KOPT-K1 (cell line): ENCODE data around the gene PFKFB3.
"Not testable (repeated sequence)": the region's sequence is repeated elsewhere in the genome, so short reads cannot be mapped to it uniquely, and the experiment has no call there.

Experiments used
- H3K27ac ChIP-seq: fragments of 200-600 bp; sonication (generic); 2 replicates; pipeline ENCODE4 v1.5.1; 2016; ENCODE audit warnings: antibody characterized with exemption, mild to moderate bottlenecking, low read depth, low read length; ENCODE audit not compliant: poor library complexity, severe bottlenecking
- H3K36me3 ChIP-seq: fragments of 200-600 bp; sonication (generic); 2 replicates; pipeline ENCODE4 v1.5.1; 2017; ENCODE audit warnings: antibody characterized with exemption, mild to moderate bottlenecking, low read length, moderate library complexity; ENCODE audit not compliant: insufficient read depth
- H3K9me3 ChIP-seq: fragments of 200-600 bp; sonication (generic); 2 replicates; pipeline ENCODE4 v1.5.1; 2017; ENCODE audit warnings: antibody characterized with exemption, low read length, mild to moderate bottlenecking; ENCODE audit not compliant: insufficient read depth, poor library complexity, severe bottlenecking

Gene PFKFB3

GRCh38 chr10:6203331-6204062 is 765 bp downstream of the PFKFB3 start:
- no peaks in the 10 kb centered on the region for H3K9me3 ChIP-seq
- peaks cover 23% of the 10 kb centered on the region; the same call in 1 of the 2 replicates for H3K36me3 ChIP-seq
- peak overlapping the region; percentile 74 for H3K27ac ChIP-seq

DNA sequence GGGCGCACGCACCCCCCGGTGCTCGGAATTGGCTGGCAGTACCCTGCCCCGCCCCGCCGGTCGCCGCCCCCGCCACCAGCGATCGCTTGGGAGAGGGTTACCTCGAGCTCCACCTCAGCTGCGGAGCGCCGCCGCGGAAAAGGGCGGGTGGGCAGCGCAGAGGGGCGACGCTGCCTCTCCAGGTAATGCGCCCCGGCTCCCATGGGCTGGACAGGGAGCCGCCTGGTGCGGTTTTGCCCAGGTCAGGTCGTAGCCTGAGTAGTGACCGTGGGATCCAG is 1.3 kb downstream of the PFKFB3 start:
- Histone ChIP-seq H3K9me3 (no peaks in the 10 kb centered on the region), H3K36me3 (peaks cover 28% of the 10 kb centered on the region; the same call in 1 of the 2 replicates), H3K27ac (peak overlapping the region; percentile 74)

- Histone ChIP-seq H3K27ac (no peak overlapping the region), H3K9me3 (no peaks in the 10 kb centered on the region), H3K36me3 (peaks cover 31% of the 10 kb centered on the region; the same call in 1 of the 2 replicates)
Observed at GRCh38 chr10:6204341-6205191, 1.8 kb downstream of the PFKFB3 start.

DNA sequence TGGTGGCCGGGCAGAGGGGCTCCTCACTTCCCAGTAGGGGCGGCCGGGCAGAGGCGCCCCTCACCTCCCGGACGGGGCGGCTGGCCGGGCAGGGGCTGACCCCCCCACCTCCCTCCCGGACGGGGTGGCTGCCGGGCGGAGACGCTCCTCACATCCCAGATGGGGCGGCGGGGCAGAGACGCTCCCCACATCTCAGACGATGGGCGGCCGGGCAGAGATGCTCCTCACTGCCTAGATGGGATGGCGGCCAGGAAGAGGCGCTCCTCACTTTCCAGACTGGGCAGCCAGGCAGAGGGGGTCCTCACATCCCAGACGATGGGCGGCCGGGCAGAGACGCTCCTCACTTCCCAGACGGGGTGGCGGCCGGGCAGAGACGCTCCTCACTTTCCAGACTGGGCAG is 3.8 kb downstream of the PFKFB3 start:
- H3K36me3 ChIP-seq = peaks cover 37% of the 10 kb centered on the region; the same call in 1 of the 2 replicates
- not testable (repeated sequence) for H3K27ac ChIP-seq, H3K9me3 ChIP-seq

- Histone ChIP-seq H3K36me3 (peaks cover 46% of the 10 kb centered on the region), H3K27ac (no peak overlapping the region), H3K9me3 (no peaks in the 10 kb centered on the region)
Observed at GRCh38 chr10:6207658-6208057, 4.9 kb downstream of the PFKFB3 start.

DNA sequence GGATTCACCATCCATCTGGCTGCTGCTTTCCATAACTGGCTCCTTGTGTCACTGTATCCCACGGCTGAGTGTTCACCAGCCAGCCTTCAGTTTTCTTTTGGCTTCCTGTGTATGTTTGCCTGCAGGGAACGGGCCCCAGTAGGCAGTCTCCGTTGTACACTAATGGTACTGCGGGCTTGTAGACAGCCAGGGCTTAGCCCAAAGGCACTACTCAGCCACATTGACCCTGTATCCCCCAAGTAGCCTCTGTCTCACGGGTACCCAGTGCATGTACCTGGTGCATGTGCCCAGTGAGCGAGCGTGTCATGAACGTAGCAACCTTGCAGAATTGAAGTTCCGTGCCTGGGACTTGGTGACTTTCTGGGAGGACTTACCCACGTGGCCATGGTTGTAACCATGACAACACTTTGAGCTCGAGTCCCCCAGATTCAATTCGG is 6.1 kb downstream of the PFKFB3 start:
- Histone ChIP-seq H3K27ac (no peak overlapping the region), H3K9me3 (no peaks in the 10 kb centered on the region), H3K36me3 (peaks cover 58% of the 10 kb centered on the region)

- Histone ChIP-seq H3K27ac (no peak overlapping the region), H3K9me3 (no peaks in the 10 kb centered on the region), H3K36me3 (peaks cover 72% of the 10 kb centered on the region)
Observed at GRCh38 chr10:6211341-6211670, 8.6 kb downstream of the PFKFB3 start.

DNA sequence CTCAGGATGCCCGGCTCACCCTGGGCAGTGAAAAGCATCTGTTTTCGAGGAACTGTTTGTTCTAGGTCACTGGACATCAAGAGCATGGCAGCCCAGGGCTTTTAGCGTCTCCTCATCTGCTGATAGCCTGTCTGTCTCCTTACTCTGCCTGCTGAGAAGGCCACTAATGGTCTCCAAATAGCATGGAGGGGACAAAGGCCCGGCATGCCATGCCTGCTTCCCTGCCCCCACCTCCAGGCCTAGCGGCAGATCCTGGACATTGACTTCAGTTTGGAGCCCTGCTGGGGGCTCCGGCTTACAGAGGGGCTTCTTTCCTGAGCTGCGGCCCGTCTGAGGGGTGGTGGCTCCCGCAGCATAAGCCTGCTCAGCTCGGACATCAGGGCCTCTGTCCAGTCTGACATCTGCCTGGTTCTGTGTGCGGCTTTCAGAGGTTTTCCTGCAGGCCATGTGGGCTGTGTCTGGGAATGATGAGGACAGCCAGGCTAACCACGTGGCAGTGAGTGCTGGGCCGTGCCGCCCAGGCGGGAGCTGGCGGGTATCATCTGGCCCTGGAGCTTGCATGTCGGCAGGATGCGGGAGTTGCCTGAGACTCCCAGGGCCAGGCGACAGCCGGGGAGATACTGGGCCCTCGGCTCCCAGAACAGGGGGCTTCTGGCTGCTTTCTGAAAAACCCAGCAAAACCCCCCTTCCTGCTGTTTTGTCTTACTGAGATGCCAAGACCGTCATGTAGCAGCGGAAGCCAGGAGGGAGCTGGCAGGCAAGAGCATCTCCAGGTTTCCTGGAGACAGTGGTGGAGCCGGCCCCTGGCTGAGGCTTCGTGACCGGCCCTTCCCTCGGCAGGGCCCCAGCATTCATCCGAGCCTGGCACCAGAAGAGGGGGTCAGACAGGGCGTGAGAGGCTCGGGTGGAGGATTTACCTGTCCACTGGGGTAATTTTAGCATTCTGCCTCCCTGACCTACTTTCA is 9.2 kb downstream of the PFKFB3 start:
- Histone ChIP-seq H3K27ac (no peak overlapping the region), H3K36me3 (peaks cover 79% of the 10 kb centered on the region)

GRCh38 chr10:6212806-6213205 is 10.1 kb downstream of the PFKFB3 start:
- peaks cover 81% of the 10 kb centered on the region for H3K36me3 ChIP-seq
- H3K27ac ChIP-seq = no peak overlapping the region
- H3K9me3 ChIP-seq = no peaks in the 10 kb centered on the region

More for the DNA sequence above, 9.2 kb downstream of the PFKFB3 start:
- no peaks in the 10 kb centered on the region for H3K9me3 ChIP-seq

DNA sequence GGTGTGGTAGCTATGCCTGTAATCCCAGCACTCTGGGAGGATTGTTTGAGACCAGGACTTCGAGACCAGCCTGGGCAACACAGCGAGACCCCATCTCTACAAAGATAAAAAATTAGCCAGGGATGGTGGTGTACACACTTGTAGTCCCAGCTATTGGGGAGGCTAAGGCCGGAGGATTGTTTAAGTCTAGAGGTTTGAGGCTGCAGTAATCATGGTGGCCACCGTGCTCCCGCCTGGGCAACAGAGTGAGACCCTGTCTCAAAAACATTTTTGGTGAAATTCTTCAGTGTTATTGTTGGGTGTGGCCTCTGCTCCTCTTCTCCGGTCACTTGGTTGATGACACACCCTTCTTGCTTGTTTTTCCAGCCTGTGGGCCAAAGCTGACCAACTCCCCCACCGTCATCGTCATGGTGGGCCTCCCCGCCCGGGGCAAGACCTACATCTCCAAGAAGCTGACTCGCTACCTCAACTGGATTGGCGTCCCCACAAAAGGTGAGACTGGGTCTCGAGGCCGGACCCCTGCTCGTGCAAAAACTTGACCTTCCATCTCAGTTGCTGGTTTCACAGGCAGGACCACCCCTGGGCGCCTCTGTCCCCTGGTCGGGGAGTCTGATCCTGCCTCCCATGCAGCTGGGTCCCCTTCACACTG is 10.6 kb downstream of the PFKFB3 start:
- Histone ChIP-seq H3K36me3 (peaks cover 81% of the 10 kb centered on the region), H3K27ac (no peak overlapping the region), H3K9me3 (no peaks in the 10 kb centered on the region)

GRCh38 chr10:6213908-6214307 is 11.2 kb downstream of the PFKFB3 start:
- Histone ChIP-seq H3K36me3 (peaks cover 81% of the 10 kb centered on the region), H3K9me3 (no peaks in the 10 kb centered on the region), H3K27ac (no peak overlapping the region)

GRCh38 chr10:6214612-6215011 is 11.9 kb downstream of the PFKFB3 start:
- no peak overlapping the region for H3K27ac ChIP-seq
- no peaks in the 10 kb centered on the region for H3K9me3 ChIP-seq
- H3K36me3 ChIP-seq = peaks cover 83% of the 10 kb centered on the region

GRCh38 chr10:6215241-6215640 is 12.5 kb downstream of the PFKFB3 start:
- Histone ChIP-seq H3K9me3 (no peaks in the 10 kb centered on the region), H3K36me3 (peaks cover 90% of the 10 kb centered on the region), H3K27ac (no peak overlapping the region)

DNA sequence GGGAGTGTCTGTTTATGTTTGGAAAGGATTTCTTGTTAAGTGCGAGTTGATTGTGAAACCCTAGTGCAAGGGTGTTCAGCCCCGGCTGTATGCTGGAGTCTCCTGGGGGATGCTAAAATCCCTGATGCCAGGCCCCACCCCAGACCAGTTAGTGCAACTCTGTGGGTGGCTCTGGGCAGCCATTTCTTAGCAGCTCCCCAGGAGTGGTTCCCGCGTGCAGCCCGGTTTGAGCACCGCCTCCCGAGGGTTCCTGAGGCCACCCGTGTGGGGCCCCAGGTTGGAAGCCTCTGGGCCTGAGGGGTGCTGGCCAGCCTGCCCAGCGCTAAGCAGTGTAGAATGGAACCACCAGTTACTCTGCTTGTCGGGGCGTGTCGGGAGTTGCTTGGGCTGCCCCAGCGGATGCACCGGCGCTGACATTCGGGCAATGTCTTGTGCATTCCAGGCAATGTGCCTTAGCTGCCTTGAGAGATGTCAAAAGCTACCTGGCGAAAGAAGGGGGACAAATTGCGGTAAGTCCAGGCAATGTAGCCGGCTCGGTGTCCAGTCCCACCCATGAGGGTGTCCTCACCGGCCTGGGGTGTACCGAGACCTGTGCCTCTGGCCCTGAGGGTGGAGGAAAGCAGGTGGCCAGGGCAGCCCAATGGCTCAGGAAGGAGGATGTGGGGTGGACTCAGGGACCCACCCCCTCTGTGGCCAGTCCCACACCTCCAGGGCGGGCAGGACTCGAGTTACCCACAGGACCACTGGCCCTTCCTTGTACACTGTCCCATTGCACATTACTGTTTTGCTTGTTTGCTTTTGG is 13.2 kb downstream of the PFKFB3 start:
- H3K9me3 ChIP-seq = no peaks in the 10 kb centered on the region
- H3K36me3 ChIP-seq = peaks cover 96% of the 10 kb centered on the region
- H3K27ac ChIP-seq = no peak overlapping the region
